Measurements from ENCODE around the gene NRARP.

The NRARP gene

DNA sequence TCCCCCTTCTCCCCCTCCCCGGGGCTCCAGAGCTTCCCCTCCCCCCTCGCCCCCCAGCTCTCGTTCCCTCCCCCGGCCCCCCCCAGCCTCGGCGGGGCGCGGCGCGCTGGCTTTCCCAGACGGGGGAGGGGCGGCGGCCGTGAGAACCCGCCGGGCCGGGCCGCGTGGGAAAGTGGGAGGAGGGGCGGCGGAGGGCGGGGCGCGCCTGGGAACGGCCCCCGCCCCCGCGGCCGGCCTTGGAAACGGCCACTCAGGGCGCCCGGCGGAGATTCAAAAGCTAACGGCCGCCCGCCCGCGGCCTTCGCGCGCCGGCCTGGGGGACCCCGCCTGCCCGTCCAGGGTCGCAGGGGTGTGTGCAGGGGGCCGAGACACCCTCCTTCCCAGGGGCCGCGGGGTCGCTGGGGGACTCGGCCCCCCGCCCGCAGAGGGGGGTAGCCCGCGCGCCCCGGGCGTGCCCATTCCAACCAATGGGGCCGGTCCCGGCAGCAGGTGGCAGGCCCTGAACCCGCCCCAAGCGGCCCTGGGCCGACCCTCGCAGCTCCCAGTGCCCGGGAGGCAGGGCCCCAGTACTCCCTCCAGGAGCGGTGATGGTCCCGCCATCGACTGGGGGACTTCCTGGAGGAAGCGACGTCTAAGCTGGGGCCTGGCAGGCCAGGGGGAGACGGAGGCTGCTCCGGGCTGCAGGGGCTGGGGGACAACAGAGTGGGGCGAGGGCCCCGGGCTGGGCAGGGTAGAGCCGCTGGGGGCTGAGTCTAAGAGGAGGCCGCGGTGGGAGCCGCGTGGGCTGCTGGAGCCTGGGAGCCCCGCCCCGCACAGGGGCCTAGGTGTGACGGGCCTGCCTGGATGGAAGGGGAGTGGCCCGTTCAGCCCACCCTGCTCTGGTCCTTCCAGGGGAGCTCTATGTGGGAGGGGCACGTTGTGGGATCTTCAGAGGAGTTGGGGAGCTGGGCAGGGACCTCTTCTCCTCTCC lies 14.2 kb upstream of the NRARP start:
- peak overlapping the region; percentile 12; the same call in 1 of the 2 replicates for H3K4me3 ChIP-seq (ENCODE audit: low read length)
- TF ChIP-seq ZNF274 (IDR thresholded peaks at IDR 0.05; ENCODE audit: low read depth, low read length) = no peak

DNA sequence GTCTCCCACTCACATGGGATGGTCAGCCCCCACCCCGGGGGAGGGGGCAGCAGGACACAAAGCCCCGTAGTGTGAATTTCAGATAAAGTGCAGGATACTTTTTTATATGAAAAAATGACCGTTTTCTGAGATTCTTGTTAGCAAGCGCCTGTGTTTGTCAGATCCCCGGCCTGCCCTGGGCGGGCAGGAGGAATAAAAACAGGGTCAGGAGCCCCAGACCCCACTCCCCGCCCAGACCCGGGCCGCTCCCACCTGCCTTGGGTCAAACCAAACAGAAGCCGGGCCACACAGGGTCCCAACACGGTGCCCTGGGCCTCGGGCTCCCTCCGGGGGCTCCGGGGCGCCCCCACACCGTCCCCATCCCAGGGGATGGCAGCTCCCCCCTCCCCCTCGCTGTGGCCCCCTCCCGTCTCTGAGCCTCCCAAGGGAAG lies 13.5 kb upstream of the NRARP start:
- no peak for TF ChIP-seq ZNF274 (IDR thresholded peaks at IDR 0.05; ENCODE audit: low read depth, low read length)
- H3K4me3 ChIP-seq (ENCODE audit: low read length) = no peak overlapping the region

DNA sequence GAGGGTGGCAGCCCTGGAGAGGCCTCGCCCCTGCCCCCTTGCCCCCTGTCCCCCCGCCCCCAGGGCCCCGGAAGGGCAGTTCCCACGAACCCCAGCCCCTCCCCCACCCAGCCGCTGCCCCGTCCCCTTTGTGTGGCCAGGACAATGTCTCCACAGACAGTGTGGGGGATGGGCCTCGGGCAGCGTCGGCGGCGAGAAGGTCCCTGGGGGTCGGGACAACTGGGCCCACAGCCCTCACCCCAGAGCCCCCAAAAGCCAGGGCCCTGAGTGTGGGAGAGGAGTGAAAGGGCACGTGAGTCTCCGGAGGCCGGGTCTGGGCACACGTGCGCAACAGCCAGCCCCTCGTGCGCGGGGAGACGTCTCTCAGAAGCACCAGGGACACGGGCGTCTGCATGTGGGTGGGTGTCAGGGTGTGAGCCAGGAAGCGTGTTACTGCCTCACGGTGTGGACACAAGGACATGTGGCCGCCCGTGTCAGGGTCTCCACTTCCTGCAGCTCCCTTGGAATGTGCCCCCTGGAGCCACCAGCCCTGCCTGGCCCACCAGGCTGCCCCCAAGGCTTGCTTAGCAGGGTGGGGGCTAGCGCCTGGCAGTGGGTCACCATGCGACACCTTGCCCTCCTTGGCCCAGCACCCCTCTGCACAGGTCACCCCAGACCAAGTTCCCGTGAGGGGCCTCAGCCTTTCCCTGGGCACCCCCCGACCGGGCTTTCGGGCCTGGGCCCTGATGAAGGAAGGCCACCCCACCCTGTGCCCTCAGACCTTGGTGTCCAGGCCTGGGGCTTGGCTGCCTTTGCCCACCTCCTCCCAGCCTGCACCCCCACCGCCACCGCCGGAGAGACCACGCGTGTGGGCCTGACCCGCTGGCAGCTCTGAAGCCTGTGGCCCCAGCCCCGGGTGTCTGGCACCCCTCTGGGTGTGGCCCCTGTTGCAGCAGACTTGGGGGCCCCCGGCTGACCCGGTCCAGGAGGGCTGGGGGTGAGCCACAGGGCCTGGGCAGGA lies 12.8 kb upstream of the NRARP start:
- no peak for TF ChIP-seq ZNF274 (IDR thresholded peaks at IDR 0.05; ENCODE audit: low read depth, low read length)
- no peak overlapping the region for H3K4me3 ChIP-seq (ENCODE audit: low read length)

DNA sequence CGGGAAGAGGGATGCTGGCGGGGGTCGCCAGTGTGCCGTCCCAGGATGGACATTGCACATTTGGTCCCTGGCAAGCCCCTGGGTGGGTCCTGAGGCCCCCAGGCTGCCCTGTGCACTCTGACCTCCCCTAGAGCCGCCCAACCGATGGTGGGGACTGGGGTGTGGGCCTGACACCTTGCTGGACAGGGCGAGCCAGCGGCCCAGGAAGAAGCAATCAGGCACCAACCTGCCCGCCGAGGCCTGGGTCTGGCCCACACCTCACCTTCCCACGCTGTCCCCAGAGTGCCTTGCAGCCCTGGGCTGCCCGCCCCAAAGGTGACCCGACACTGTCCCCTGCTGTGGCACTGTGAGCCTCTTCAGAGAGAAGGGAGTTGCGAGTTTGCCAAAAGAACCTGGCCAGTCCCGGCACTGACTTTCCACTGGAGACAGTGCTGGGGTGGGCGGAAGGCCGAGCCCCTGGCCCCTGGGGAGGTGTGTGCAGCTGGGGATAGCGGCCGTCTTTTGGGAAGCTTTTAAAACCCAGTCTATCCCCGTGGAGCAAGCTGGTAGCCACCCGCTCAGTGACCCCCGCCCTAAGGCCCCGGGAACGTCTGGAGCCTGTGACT lies 12.0 kb upstream of the NRARP start:
- TF ChIP-seq ZNF274 (IDR thresholded peaks at IDR 0.05; ENCODE audit: low read depth, low read length) = no peak
- H3K4me3 ChIP-seq (ENCODE audit: low read length) = no peak overlapping the region

DNA sequence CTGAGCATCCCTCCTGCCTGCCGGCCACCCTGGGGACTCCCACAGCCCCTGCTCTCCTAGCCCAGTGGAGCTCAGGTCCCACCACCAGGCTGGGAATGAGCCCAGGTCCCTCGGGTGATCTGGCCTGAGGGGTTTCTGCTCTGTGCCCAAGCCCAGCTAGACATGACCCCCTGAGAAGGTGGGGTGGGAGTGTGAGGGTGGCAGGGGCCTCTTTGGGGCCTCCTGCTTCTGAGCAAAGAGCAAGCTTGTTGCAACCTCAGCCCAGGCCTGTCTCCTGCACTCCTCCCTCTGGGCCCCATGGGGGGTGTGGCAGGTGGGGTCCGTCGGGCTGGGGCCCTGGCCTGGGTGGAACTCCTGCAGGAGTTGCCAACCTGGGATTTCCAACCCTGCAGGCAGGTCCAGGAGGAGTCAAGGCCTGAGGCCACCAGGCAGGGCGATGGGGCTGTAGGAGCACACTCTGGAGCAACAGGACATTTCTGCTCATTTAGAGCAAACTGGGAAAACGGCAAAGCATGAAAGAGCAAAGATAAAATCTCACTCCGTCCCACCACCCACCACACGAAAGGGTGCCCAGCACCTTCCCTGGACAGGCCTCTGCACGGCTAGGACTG lies 11.4 kb upstream of the NRARP start:
- no peak overlapping the region for H3K4me3 ChIP-seq (ENCODE audit: low read length)
- no peak for TF ChIP-seq ZNF274 (IDR thresholded peaks at IDR 0.05; ENCODE audit: low read depth, low read length)

DNA sequence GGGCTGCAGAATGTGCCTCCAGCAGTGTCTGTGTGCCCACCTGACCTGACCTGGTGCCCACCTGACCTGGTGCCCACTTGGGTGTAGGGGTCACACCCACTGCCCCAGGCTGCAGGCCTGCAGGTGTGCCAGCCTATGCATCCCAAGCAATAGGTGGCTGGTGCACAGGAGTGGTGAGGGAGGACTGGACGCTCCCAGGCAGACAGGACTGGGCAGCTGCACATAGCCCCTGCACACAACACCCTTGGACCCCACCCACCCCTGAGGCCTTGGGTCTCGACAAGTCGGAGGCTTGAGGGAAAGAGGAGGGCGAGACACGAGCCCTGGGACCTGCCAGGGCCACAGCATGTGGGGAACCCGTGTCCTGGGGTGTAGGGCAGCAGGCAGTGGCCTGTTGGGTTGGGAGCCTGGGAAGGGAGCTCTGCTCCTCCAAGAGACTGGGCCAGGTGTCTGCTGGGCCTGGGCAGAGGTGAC lies 10.8 kb upstream of the NRARP start:
- no peak overlapping the region for H3K4me3 ChIP-seq (ENCODE audit: low read length)
- TF ChIP-seq ZNF274 (IDR thresholded peaks at IDR 0.05; ENCODE audit: low read depth, low read length) = no peak

DNA sequence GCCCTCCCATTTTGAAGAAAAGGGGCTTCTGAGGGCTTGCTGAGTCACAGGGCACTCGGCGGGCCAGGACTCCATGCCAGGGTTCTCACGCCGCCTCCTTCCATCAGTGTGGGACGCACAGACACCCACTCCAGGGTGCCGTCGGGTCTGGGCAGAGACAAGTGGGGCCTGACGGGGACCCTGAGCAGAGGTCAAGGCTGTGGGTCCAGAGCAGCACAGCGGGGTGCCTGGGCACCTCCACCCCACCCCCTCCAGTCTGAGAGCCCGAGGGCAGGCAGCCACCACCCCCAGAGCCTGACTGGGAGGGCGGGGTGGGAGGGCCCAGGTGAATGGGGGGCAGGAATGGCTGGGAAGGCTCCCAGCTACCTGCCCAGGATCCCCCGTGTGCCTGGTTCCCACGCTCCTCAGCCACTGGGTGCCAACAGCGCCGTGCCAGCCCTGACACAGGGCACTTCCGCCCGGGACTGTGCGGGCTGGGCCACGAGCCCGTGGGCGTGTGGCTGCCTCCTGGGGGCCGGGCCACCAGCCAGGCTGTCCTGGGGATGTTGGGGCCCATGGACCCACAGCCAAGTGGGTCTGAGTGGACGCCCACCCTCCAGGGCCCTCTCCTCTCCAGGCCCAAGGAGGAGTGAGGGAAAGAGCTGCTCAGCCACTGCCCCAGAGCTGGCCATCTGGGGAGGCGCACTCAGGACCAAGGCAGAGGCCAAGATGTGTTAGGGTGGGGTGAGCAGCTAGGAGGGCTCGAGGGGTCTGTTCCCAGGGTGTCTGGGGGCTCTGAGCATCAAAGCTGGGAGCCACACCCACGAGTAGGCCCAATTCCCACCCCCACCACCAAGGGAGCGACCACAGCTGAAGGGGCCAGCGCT lies 10.1 kb upstream of the NRARP start:
- H3K4me3 ChIP-seq (ENCODE audit: low read length) = no peak overlapping the region
- no peak for TF ChIP-seq ZNF274 (IDR thresholded peaks at IDR 0.05; ENCODE audit: low read depth, low read length)

DNA sequence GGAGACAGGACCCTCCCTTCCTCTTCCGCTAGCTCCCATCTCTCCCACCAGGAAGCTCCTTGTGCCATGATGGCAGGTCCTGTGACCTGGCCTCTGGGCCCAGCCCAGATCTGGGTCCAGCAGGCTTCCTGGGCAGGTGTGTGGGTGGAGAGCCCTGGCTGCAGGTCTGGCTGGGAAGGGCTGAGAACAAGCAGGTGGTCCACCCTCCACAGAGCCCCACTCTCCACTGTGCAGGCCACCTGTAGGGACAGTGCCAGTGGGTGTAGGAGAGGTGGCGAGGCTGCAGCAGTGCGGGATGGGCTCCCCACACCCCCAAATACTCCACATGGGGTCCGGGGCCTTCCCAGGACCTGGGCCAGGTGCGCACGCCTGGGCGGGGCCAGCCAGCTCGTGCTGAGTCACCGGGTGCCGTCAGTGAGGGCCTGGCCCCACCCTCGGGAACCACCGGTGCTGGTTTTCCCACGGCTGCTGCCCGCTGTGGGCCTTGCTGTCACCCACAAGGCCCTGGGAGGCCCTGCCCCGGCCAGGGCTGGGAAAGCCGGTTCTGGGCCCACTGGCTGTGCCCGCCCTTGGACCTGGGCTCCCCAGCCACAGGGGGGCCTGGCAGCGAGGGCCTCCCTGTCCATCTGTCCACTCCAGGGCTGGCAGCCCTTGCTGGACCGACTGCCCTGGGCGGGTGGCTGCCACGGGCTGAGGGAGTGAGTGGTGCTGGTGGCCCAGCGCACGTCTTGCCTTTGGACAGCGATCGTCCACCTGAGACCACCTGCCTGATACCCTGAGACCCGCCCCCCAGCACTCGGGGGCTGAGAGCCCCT lies 9.3 kb upstream of the NRARP start:
- no peak overlapping the region for H3K4me3 ChIP-seq (ENCODE audit: low read length)
- no peak for TF ChIP-seq ZNF274 (IDR thresholded peaks at IDR 0.05; ENCODE audit: low read depth, low read length)

DNA sequence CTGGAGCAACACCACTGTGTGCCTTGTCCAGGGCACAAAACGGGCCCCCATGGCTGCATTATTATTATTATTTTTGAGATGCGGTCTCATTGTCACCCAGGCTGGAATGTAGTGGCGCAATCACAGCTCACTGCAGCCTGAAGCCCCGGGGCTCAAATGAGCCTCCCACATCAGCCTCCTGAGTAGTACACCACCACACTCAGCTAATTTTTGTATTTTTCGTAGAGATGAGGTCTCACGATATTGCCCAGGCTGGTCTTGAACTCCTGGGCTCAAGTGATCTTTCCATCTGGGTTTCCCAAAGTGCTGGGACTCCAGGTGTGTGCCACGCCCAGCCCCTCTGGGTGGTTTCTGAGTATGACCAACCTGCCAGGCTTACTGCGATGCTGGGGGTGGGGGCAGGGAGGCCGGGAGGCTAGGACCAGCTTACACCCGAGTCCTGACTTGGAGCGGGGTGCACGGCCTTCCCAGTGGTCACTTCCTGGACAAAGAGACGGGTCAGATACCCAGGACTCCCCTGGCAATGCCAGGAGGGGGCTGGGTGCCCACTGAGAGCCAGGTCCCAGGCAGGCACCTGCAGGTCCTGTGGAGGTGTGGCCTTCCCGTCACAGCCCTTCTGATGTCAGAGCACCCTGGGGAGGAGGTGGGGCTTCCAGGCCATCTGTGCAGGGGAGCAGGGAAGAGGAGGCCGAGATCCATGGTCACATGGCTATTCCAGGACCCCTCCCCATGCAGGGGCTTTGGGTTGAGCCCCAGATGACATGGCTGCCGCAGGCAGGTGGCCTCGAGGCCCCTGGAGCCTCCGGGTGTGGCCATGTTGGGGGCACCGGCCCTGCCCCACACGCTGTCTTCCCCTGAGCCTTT lies 8.3 kb upstream of the NRARP start:
- no peak overlapping the region for H3K4me3 ChIP-seq (ENCODE audit: low read length)
- TF ChIP-seq ZNF274 (IDR thresholded peaks at IDR 0.05; ENCODE audit: low read depth, low read length) = no peak

DNA sequence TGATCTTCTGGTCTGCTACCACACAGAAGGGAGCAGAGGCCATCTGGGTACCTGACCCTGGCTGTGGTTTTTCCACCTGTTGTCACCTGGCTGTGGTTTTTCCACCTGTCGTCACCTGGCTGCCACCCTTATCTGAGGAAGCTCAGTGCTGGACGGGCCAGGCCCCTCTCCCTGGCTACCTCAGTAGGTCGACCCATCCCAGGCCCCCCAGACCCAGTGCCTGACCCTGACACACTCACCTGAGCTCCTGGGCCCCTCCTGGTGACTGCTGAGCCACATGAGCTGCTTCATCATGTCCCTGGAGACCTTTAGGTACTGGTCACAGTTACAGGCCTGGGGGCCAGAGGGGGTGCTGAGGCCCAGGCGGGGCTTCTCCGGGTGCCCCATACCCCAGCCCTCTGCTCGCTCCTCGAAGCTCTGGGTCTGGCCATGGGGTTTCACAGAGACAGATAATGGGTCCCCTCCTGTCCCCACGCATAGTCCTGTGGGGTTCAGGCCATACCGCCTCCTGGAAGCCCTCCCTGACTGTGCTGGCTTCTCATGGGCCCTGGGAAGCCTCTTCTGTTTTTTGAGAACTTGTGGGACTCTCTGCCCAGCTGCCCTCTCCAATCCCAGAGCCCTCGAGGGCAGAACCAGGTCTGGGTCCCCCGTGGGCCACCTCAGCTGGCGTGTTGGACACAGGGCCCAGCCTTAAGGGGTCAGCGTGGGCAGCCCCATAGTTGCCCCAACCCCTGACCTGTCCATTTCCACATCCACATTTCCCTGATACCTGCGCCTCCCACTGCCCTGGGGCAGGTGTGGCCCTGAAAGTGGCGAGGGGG lies 7.5 kb upstream of the NRARP start:
- no peak for TF ChIP-seq ZNF274 (IDR thresholded peaks at IDR 0.05; ENCODE audit: low read depth, low read length)

More for the DNA sequence above, 7.5 kb upstream of the NRARP start:
- H3K4me3 ChIP-seq (ENCODE audit: low read length) = no peak overlapping the region

Measured in GM08714 (cell line).